Subcutaneous adipose tissue (tissue), 4 donors: ENCODE measurements around the gene CRYBB1. TPM values are rescaled to one million over a fixed set of nuclear protein-coding genes. Genes with fewer than 3 reads are reported as not detected.

Source experiments
- small RNA-seq: library from RNA; depleted of rRNA; stranded (forward); fragments of <200 nt; gene quantifications from one replicate; pipeline ENCODE3, GENCODE V24; 2016
- total RNA-seq, 4 donors: library from RNA; depleted of rRNA; stranded (reverse); fragments of >200 nt; gene quantifications; one replicate each; pipeline ENCODE4 v1.1.0, GENCODE V29; 2016
- TF ChIP-seq, protein P1 (sequence below): fragments of 450-650 bp; IDR thresholded peaks from one replicate; pipeline ENCODE4 v1.5.1; 2016; ENCODE audit warnings: low read depth, mild to moderate bottlenecking, control low read depth, antibody characterized with exemption, moderate library complexity

CRYBB1 gene
- total RNA-seq, 4 donors from 2014 or later: 0.75 to 3.7 (median 1.0) TPM

DNA sequence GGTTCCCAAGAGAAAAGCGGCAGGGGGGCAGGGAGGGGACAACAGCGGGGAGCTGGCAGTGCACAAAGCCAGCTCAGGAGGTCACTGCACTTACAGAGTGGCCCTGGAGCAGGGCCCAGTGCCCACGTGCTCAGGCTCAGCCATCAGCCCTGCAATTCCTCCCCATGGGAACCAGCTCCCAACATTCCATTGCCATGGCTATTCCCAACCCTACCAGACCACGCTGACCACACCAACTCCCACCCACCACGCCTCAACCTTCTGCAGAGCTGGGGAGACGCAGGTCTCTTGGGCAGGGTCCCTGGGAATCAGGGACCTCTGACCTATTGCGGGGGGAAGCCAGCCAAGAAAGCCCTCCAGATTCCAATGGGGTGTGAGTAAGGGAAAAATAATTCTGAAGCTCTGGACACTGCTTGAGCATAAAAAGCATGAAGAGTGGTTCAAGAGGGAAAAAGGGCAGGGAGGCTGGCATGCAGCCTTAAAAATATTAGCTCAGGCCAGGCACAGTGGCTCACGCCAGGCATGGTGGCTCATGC is 67.3 kb downstream of the CRYBB1 start:
- TF ChIP-seq, protein P1, sequence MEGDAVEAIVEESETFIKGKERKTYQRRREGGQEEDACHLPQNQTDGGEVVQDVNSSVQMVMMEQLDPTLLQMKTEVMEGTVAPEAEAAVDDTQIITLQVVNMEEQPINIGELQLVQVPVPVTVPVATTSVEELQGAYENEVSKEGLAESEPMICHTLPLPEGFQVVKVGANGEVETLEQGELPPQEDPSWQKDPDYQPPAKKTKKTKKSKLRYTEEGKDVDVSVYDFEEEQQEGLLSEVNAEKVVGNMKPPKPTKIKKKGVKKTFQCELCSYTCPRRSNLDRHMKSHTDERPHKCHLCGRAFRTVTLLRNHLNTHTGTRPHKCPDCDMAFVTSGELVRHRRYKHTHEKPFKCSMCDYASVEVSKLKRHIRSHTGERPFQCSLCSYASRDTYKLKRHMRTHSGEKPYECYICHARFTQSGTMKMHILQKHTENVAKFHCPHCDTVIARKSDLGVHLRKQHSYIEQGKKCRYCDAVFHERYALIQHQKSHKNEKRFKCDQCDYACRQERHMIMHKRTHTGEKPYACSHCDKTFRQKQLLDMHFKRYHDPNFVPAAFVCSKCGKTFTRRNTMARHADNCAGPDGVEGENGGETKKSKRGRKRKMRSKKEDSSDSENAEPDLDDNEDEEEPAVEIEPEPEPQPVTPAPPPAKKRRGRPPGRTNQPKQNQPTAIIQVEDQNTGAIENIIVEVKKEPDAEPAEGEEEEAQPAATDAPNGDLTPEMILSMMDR: no peak

DNA sequence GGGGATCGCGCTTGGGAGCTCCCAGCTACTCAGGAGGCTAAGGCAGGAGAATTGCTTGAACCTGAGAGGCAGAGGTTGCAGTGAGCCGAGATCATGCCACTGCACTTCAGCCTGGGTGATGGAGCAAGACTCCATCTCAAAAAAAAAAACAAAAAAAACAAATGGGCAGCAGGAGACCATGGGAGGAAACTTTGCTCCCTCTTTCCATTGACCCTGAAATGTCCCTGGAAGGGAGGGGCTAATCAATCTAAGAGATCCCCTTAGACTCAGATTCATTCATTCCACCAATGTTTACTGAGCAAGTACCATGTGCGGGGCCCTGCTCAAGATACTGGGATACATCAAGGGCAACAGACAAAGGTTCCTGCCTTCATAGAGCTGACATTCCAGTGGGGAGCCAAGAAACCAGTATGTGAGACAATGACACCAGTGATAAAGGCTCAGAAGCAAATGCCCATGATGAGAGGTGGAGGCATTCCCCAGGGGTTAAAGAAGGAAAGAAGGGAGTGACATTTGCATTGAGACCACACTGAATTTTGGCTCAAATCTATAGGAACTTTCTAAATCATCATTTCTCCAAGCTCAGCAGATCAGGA is 67.8 kb downstream of the CRYBB1 start:
- TF ChIP-seq, protein P1: no peak

Small RNA genes within 50 kb of the gene (small RNA-seq; reads per million reads assigned to genes)
- gene MIR548J: not detected
- not detected for gene RF01874

Other genes starting within 250 kb of the CRYBB1 start
- gene ASPHD2, start 188.8 kb downstream of the CRYBB1 start, total RNA-seq: 1 to 10 TPM in 1 of 4 donors, under 1 TPM in 2, not detected in 1; 0.49 to 1.7 (median 0.88) TPM
- gene HPS4, start 134.2 kb downstream of the CRYBB1 start, total RNA-seq: 10 to 100 TPM; 29.0 to 32.8 (median 31.6) TPM
- 10 to 100 TPM in 3 of 4 donors, 1 to 10 TPM in 1; 5.8 to 18.3 (median 14.5) TPM for gene SRRD, start 134.2 kb downstream of the CRYBB1 start, total RNA-seq
- gene TFIP11, start 105.6 kb downstream of the CRYBB1 start, total RNA-seq: 10 to 100 TPM; 15.8 to 41.6 (median 18.7) TPM
- gene TPST2, start 27.9 kb downstream of the CRYBB1 start, total RNA-seq: 10 to 100 TPM; 39.1 to 74.6 (median 48.3) TPM
- not detected for gene CRYBA4, start 3.9 kb upstream of the CRYBB1 start, total RNA-seq
- gene MIAT, start 39.6 kb upstream of the CRYBB1 start, total RNA-seq: 1 to 10 TPM in 2 of 4 donors, under 1 TPM in 2; 0.49 to 1.5 (median 0.93) TPM